Thoracic aorta (tissue), 2 donors: ENCODE data around the gene MANSC4. TPM values are rescaled to one million over a fixed set of nuclear protein-coding genes. Genes with fewer than 3 reads are reported as not detected.
"Not testable (repeated sequence)": the region's sequence is repeated elsewhere in the genome, so short reads cannot be mapped to it uniquely, and the experiment has no call there.

Source experiments
- ATAC-seq: fragments of 150-250 bp; one replicate; pipeline ENCODE4 v1.8.0; 2017; ENCODE audit warnings: low read depth; ENCODE audit not compliant: insufficient number of reproducible peaks, low FRiP score
- DNase-seq: peaks from one replicate; pipeline ENCODE4 v3.0.0-alpha.2; 2020; ENCODE audit warnings: low spot score
- H3K27ac ChIP-seq, 2 donors: fragments of 200-600 bp; sonication (generic); 1 replicate in 1 of 2; 2 replicates in 1 of 2; pipeline ENCODE4 v1.5.1; 2016; ENCODE audit warnings: mild to moderate bottlenecking in 2 of 2, moderate library complexity in 2 of 2
- H3K27me3 ChIP-seq: fragments of 200-600 bp; sonication (generic); replicated peaks from 2 replicates; pipeline ENCODE4 v1.6.0; 2016; ENCODE audit warnings: mild to moderate bottlenecking; ENCODE audit not compliant: insufficient read depth
- H3K36me3 ChIP-seq: fragments of 200-600 bp; sonication (generic); one replicate; pipeline ENCODE4 v1.5.1; 2016
- H3K4me1 ChIP-seq, 2 donors: fragments of 200-600 bp; sonication (generic); 1 replicate in 1 of 2; 2 replicates in 1 of 2; pipeline versions ENCODE4 v1.5.1 to v1.6.0; 2016; ENCODE audit warnings: low read depth in 2 of 2, mild to moderate bottlenecking in 1 of 2; ENCODE audit not compliant: control insufficient read depth in 1 of 2
- H3K4me3 ChIP-seq: fragments of 200-600 bp; sonication (generic); 2 replicates; pipeline ENCODE4 v1.5.1; 2016; ENCODE audit warnings: mild to moderate bottlenecking
- H3K9me3 ChIP-seq: fragments of 200-600 bp; sonication (generic); 2 replicates; pipeline ENCODE4 v1.5.1; 2016
- total RNA-seq, 2 donors: library from RNA; depleted of rRNA; stranded (reverse); fragments of >200 nt; gene quantifications; one replicate each; pipeline versions ENCODE4 v1.1.0 to v1.2.3, GENCODE V29; 2016
- TF ChIP-seq, protein P1 (sequence below): fragments of 200-600 bp; sonication (generic); IDR thresholded peaks from one replicate; pipeline ENCODE4 v1.5.1; 2019; ENCODE audit warnings: antibody characterized with exemption

MANSC4 gene
- total RNA-seq, 2 donors from 2014 or later, result not detected

- no peak overlapping the region for H3K4me3 ChIP-seq
- TF ChIP-seq, protein P1, sequence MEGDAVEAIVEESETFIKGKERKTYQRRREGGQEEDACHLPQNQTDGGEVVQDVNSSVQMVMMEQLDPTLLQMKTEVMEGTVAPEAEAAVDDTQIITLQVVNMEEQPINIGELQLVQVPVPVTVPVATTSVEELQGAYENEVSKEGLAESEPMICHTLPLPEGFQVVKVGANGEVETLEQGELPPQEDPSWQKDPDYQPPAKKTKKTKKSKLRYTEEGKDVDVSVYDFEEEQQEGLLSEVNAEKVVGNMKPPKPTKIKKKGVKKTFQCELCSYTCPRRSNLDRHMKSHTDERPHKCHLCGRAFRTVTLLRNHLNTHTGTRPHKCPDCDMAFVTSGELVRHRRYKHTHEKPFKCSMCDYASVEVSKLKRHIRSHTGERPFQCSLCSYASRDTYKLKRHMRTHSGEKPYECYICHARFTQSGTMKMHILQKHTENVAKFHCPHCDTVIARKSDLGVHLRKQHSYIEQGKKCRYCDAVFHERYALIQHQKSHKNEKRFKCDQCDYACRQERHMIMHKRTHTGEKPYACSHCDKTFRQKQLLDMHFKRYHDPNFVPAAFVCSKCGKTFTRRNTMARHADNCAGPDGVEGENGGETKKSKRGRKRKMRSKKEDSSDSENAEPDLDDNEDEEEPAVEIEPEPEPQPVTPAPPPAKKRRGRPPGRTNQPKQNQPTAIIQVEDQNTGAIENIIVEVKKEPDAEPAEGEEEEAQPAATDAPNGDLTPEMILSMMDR, result no peak
- no peak overlapping the region for H3K27ac ChIP-seq
- no peaks in the 10 kb centered on the region for H3K4me1 ChIP-seq
- ATAC-seq, result no peak
- no peak for DNase-seq
- no peaks in the 10 kb centered on the region for H3K9me3 ChIP-seq
- H3K36me3 ChIP-seq, result peaks cover 10% of the 10 kb centered on the region
- H3K27me3 ChIP-seq, result no peaks in the 10 kb centered on the region
These were observed 23.3 kb downstream of the MANSC4 start for GRCh38 chr12:27756670-27757195.

- peaks cover 13% of the 10 kb centered on the region for H3K36me3 ChIP-seq
- no peaks in the 10 kb centered on the region for H3K4me1 ChIP-seq
- H3K4me3 ChIP-seq, result no peak overlapping the region
- no peak overlapping the region for H3K27ac ChIP-seq
- H3K27me3 ChIP-seq, result no peaks in the 10 kb centered on the region
- DNase-seq, result no peak
- no peaks in the 10 kb centered on the region for H3K9me3 ChIP-seq
- TF ChIP-seq, protein P1, result no peak
- ATAC-seq, result no peak
These were observed 25.2 kb downstream of the MANSC4 start for GRCh38 chr12:27754795-27755194.

DNA sequence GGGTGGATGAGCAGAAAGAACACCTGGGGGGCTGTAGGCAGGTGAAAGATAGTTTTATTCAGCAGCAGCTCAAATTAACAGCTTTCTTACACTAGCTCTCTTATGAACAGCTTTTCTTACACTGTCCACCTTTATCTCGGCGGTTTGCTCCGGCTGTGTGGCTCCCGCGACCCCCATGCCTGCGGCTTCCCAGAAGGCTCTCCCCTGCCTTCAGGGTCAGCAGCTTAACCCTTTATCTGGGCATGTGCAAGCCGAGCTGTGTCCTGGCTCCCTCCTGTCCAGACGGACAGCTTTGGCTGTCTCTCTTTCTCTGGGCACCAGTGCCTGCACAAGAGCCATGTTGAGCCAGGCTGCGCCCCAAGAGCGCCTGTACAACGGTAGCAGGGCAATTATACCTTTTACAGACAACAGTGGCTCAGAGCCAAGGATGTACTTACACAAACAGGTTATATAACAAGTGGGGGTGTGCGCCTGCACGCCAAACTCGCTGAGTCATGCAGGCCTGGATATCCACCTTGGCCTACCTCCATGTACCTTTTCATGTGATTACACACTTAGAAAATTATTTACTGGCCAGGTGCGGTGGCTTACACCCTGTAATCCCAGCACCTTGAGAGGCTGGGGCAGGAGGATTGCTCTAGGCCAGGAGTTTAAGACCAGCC, 28.5 kb downstream of the MANSC4 start:
- peaks cover 13% of the 10 kb centered on the region for H3K36me3 ChIP-seq
- H3K4me1 ChIP-seq, result peaks cover 17 to 21% of the 10 kb centered on the region in 2 donors
- H3K9me3 ChIP-seq, result no peaks in the 10 kb centered on the region
- H3K4me3 ChIP-seq, result no peak overlapping the region
- TF ChIP-seq, protein P1, result no peak
- no peak for DNase-seq
- no peak for ATAC-seq
- no peak overlapping the region for H3K27ac ChIP-seq
- no peaks in the 10 kb centered on the region for H3K27me3 ChIP-seq

DNA sequence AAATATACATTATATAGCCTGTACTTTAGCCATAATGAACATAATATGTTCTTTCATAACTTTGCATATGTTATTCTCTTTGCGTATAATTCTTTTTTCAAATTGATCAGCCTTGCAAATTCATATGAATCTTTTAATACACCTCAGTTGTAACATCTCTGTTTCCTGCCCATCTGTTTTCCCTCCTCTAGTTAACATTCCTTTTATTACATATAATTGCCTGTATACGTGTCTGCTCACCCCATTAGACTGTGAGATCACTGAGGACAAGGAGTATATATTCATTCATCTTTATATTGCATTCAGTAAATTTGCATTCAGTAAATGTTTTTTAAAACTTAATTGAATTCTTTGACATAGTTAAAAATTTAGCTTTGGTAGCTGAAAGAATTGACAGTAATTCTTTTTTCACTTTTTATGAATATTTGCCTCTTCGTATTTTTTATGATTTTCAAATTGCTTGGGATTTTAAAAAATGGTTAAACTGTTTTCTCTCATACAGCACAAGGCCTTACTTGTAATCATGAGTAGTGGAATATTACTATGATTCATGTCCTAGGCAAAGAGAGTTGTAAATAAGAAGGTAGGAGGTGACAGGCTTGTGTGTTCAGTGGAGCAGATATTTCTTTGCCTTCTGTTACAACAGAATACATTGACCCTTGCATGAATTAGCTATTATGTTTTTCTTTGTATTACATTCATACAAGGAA, 32.8 kb downstream of the MANSC4 start:
- peaks cover 17 to 34% of the 10 kb centered on the region in 2 donors for H3K4me1 ChIP-seq
- H3K9me3 ChIP-seq, result no peaks in the 10 kb centered on the region
- ATAC-seq (no peak), DNase-seq (no peak)
- peaks cover 3% of the 10 kb centered on the region for H3K36me3 ChIP-seq
- H3K4me3 ChIP-seq, result peak overlapping the region; percentile 33
- no peaks in the 10 kb centered on the region for H3K27me3 ChIP-seq
- peak overlapping the region; percentile 76 to 93 for H3K27ac ChIP-seq
- TF ChIP-seq, protein P1, result no peak

DNA sequence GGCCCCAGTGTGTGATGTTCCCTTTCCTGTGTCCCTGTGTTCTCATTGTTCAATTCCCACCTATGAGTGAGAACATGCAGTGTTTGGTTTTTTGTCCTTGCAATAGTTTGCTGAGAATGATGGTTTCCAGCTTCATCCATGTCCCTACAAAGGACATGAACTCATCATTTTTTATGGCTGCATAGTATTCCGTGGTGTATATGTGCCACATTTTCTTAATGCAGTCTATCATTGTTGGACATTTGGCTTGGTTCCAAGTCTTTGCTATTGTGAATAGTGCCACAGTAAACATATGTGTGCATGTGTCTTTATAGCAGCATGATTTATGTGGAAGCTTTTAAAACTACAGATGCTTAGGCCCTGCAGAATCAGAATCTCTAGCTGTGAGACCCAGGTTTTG, 34.3 kb downstream of the MANSC4 start:
- H3K36me3 ChIP-seq, H3K27me3 ChIP-seq, ATAC-seq, DNase-seq, H3K9me3 ChIP-seq, H3K4me3 ChIP-seq: not testable (repeated sequence)
- Histone ChIP-seq H3K4me1 (peaks cover 20 to 50% of the 10 kb centered on the region in 2 donors), H3K27ac (peak overlapping the region; percentile 76 to 93)
